ENCODE data around the gene SCP2D1. TPM values are rescaled to one million over a fixed set of nuclear protein-coding genes. Genes with fewer than 3 reads are reported as not detected.
A peak's percentile ranks its signal among the peaks of the same experiment; 100 is the strongest.

The SCP2D1 gene
- total and polyA plus RNA-seq, 9 of the 15 experiments (the other 6 are each of a cell fraction or from before 2014, with no cell fraction given): not detected

GRCh38 chr20:18831830-18832499 is 18.4 kb downstream of the SCP2D1 start:
- CTCF ChIA-PET (ENCODE audit: low intra/inter-chr PET ratio): no interaction called here
- POLR2A ChIA-PET: no interaction called here
- Histone ChIP-seq H3K79me2 (ENCODE audit: control insufficient read depth, insufficient read depth, low read length) (no peaks in the 10 kb centered on the region), H3K27ac (ENCODE audit: extremely low read depth, low read depth, low read length) (no peak overlapping the region), H3K4me2 (ENCODE audit: insufficient read depth, low read length) (no peak overlapping the region), H3K9ac (ENCODE audit: insufficient read depth in 1 of 2, low read depth in 2 of 2, low read length in 2 of 2) (no peak overlapping the region), H2AFZ (ENCODE audit: low read depth, low read length) (no peak overlapping the region), H3K4me3 (no peak overlapping the region), H3K27me3 (ENCODE audit: control insufficient read depth in 2 of 2, insufficient read depth in 2 of 2, low read length in 2 of 2) (peaks cover 0 to 2% of the 10 kb centered on the region in 2 experiments; a peak in 1 of 5 replicates), H3K4me1 (replicated peaks in 1 of 2; ENCODE audit: control insufficient read depth in 2 of 2, insufficient read depth in 2 of 2, low read length in 2 of 2) (no peaks in the 10 kb centered on the region), H3K9me3 (replicated peaks; ENCODE audit: control insufficient read depth, insufficient read depth, low read depth, low read length) (no peaks in the 10 kb centered on the region), H3K9me1 (ENCODE audit: control insufficient read depth, insufficient read depth, low read length) (no peaks in the 10 kb centered on the region), H3K36me3 (ENCODE audit: control insufficient read depth, insufficient read depth, low read length) (no peaks in the 10 kb centered on the region), H4K20me1 (replicated peaks; ENCODE audit: control insufficient read depth, insufficient read depth, low read length) (no peaks in the 10 kb centered on the region)
- WGBS (ENCODE audit: insufficient coverage, low coverage, missing lambda C conversion rate): 6% methylated on average over 3 of the region's 5 CpGs
- TF ChIP-seq FOSL1 (tag; conservative IDR thresholded peaks at IDR 0.05) (peak; percentile 45; the same call in 1 of the 2 replicates), MEIS2 (IDR thresholded peaks at IDR 0.05; ENCODE audit: partially characterized antibody) (peak; percentile 73), PBX2 (CRISPR knock-in tag; IDR thresholded peaks at IDR 0.05; ENCODE audit: low read depth) (no peak), PBX2 (tag; conservative IDR thresholded peaks at IDR 0.05; ENCODE audit: low read depth) (peak; percentile 62), DMBX1 (CRISPR knock-in tag; IDR thresholded peaks at IDR 0.05; ENCODE audit: borderline replicate concordance) (no peak), STAT6 (CRISPR knock-in tag; IDR thresholded peaks at IDR 0.05) (no peak), BRF1 (IDR thresholded peaks at IDR 0.05; ENCODE audit: borderline replicate concordance, extremely low read depth, insufficient read length) (no peak), RCOR1 (IDR thresholded peaks at IDR 0.05; ENCODE audit: borderline replicate concordance in 1 of 2, low read depth in 2 of 2, low read length in 2 of 2) (peak in 1 of 2 experiments; percentile 85; a peak in 2 of 4 replicates), KDM1A (IDR thresholded peaks at IDR 0.05) (peak; percentile 80 to 87), YY1 (IDR thresholded peaks at IDR 0.05; ENCODE audit: borderline replicate concordance in 1 of 3, control insufficient read depth in 1 of 3, extremely low read depth in 1 of 3, insufficient read depth in 3 of 3, insufficient read length in 1 of 3, insufficient replicate concordance in 2 of 3, low read depth in 1 of 3, low read length in 2 of 3) (no peak), CBFA2T3 (IDR thresholded peaks at IDR 0.05) (peak; percentile 48), PKNOX1 (IDR thresholded peaks at IDR 0.05) (0 out of 2 replicates have a peak, but pooled peaks have one; percentile 13), JUND (IDR thresholded peaks at IDR 0.05; ENCODE audit: borderline replicate concordance, low read depth, low read length) (0 out of 2 replicates have a peak, but pooled peaks have one; percentile 17), JUND (tag; IDR thresholded peaks at IDR 0.05; ENCODE audit: borderline replicate concordance, low read depth, low read length) (peak; percentile 43; the same call in 1 of the 3 replicates)
- intact Hi-C loops (cut with micrococcal nuclease): no loop called here
- no TSS peak for BruUV-seq (replicated peaks)
- no peak for ATAC-seq
- in situ Hi-C loops (cut with MboI): no loop called here
- peak in 1 of 4 experiments; percentile 1 for DNase-seq (ENCODE audit: extremely low read depth in 1 of 4, low spot score in 3 of 4)
- no peak for FAIRE-seq

Data from K562 (cell line).